T-cell (primary cell): ENCODE data around the gene TMEM178B. TPM values are rescaled to one million over a fixed set of nuclear protein-coding genes. Genes with fewer than 3 reads are reported as not detected.
"Not testable (repeated sequence)": the region's sequence is repeated elsewhere in the genome, so short reads cannot be mapped to it uniquely, and the experiment has no call there.

ENCODE experiments used
- ATAC-seq, 4 experiments: fragments of 200-7000 bp in 3 of 4; fragments of 150-1000 bp in 1 of 4; cut with Tn5 transposase; replicated peaks in 1 of 4; 1 replicate in 3 of 4; 2 replicates in 1 of 4; pipeline ENCODE4 v1.10.0; 2021; ENCODE audit warnings: moderate library complexity in 3 of 4, mild to moderate bottlenecking in 2 of 4, moderate number of reproducible peaks in 1 of 4
- CTCF ChIA-PET, 2 donors: fragments of 300-600 bp; sonication (Branson Sonifier 250); formaldehyde crosslinking; loops; one replicate each; lab custom pipeline; 2022; ENCODE audit warnings: antibody characterized with exemption in 2 of 2; lab: Charles Lee
- POLR2A ChIA-PET, 2 donors: fragments of 300-600 bp; sonication (Branson Sonifier 250); formaldehyde crosslinking; loops; one replicate each; lab custom pipeline; 2022; ENCODE audit warnings: antibody characterized with exemption in 2 of 2; lab: Charles Lee
- DNase-seq, 35 experiments: peaks; one replicate each; pipeline versions ENCODE4 v3.0.0 to v3.0.0-alpha.2; 2013 to 2023
- H3K27ac ChIP-seq: one replicate; pipeline ENCODE4 v1.5.1; 2013; ENCODE audit warnings: low read length
- H3K27me3 ChIP-seq, 2 experiments: replicated peaks in 1 of 2; 1 replicate in 1 of 2; 2 replicates in 1 of 2; pipeline versions ENCODE4 v1.6.1 to v1.7.0; 2013; ENCODE audit warnings: low read length in 1 of 2, mixed read lengths in 1 of 2; ENCODE audit not compliant: control insufficient read depth in 2 of 2, insufficient read depth in 2 of 2; ENCODE audit errors: extremely low read depth in 1 of 2
- H3K36me3 ChIP-seq, 2 donors: 1 replicate in 1 of 2; 2 replicates in 1 of 2; pipeline versions ENCODE4 v1.6.1 to v1.7.0; 2013; ENCODE audit warnings: low read length in 1 of 2; ENCODE audit not compliant: control insufficient read depth in 2 of 2, insufficient read depth in 1 of 2; ENCODE audit errors: extremely low read depth in 1 of 2
- H3K4me1 ChIP-seq, 2 experiments: 1 replicate in 1 of 2; 2 replicates in 1 of 2; pipeline versions ENCODE4 v1.6.1 to v1.7.0; 2013; ENCODE audit warnings: low read length in 2 of 2, mixed read lengths in 1 of 2; ENCODE audit not compliant: insufficient read depth in 2 of 2, control insufficient read depth in 1 of 2; ENCODE audit errors: extremely low read depth in 1 of 2
- H3K4me3 ChIP-seq, 2 donors: 1 replicate in 1 of 2; 2 replicates in 1 of 2; pipeline versions ENCODE4 v1.5.1 to v1.7.0; 2013; ENCODE audit warnings: mild to moderate bottlenecking in 2 of 2, low read length in 1 of 2, moderate library complexity in 1 of 2; ENCODE audit not compliant: control insufficient read depth in 1 of 2; ENCODE audit errors: extremely low read depth in 1 of 2
- H3K9me3 ChIP-seq: 2 replicates; pipeline ENCODE4 v1.7.0; 2013
- H3K27ac Mint-ChIP-seq, 2 donors: one replicate each; pipeline ENCODE4 v1.8.0; 2020 to 2021; ENCODE audit warnings: mild to moderate bottlenecking in 2 of 2, mixed read lengths in 2 of 2
- H3K27me3 Mint-ChIP-seq, 2 donors: one replicate each; pipeline ENCODE4 v1.8.0; 2021 to 2022; ENCODE audit warnings: mixed read lengths in 2 of 2
- H3K36me3 Mint-ChIP-seq: one replicate; pipeline ENCODE4 v1.8.0; 2021; ENCODE audit warnings: mixed read lengths
- H3K4me1 Mint-ChIP-seq, 3 donors: one replicate each; pipeline ENCODE4 v1.8.0; 2020 to 2022; ENCODE audit warnings: mixed read lengths in 3 of 3, mild to moderate bottlenecking in 1 of 3
- H3K4me3 Mint-ChIP-seq, 3 donors: one replicate each; pipeline ENCODE4 v1.8.0; 2020 to 2022; ENCODE audit warnings: mild to moderate bottlenecking in 3 of 3, mixed read lengths in 3 of 3, moderate library complexity in 3 of 3
- H3K9me3 Mint-ChIP-seq, 3 donors: one replicate each; pipeline ENCODE4 v1.8.0; 2020 to 2022; ENCODE audit warnings: mixed read lengths in 3 of 3
- WGBS: methylation state at CpG from one replicate; pipeline ENCODE4 v1.1.5; 2013; ENCODE audit warnings: missing lambda C conversion rate; ENCODE audit not compliant: insufficient coverage; 5-methylcytosine and 5-hydroxymethylcytosine counted together
- total RNA-seq, 35 experiments: library from RNA in 6 of 35; stranded (reverse) in 6 of 35; fragments of 120-200 nt in 1 of 35; gene quantifications; one replicate each; pipeline versions ENCODE4 v1.2.1 to v1.2.4 and lab custom pipeline; 2013 to 2026

Gene TMEM178B
- total RNA-seq (under 1 TPM; 0.14 to 0.86 (median 0.32) TPM), total RNA-seq (lab: John Stamatoyannopoulos, UW) (0.11 to 2.6 (median 0.59) reads per million in 29 experiments)
- total RNA-seq (2013): 0.41 TPM

GRCh38 chr7:141073641-141074161, at the start of gene TMEM178B:
Gene TMEM178B, plus strand, starts transcription at chr7:141074064.
- Histone ChIP-seq H3K27ac (no peak within 1 kb of the TSS), H3K9me3 (no peaks in the 10 kb centered on the region), H3K36me3 (no peaks in the 10 kb centered on the region), H3K4me1 (peaks cover 14 to 34% of the 10 kb centered on the region in 2 experiments), H3K4me3 (peak within 1 kb of the TSS; percentile 44 to 77), H3K27me3 (peaks cover 22 to 49% of the 10 kb centered on the region in 2 experiments)
- ATAC-seq (peak; percentile 10 to 34 (median 20)), DNase-seq (peak in 1 of 35 experiments; percentile 5)
- H3K4me1 Mint-ChIP-seq: peaks cover 24 to 36% (median 26%) of the 10 kb centered on the region in 3 donors
- ChIA-PET POLR2A (no interaction called here), CTCF (no interaction called here)
- H3K27me3 Mint-ChIP-seq: peaks cover 30 to 56% of the 10 kb centered on the region in 2 donors
- no peaks in the 10 kb centered on the region for H3K9me3 Mint-ChIP-seq
- H3K36me3 Mint-ChIP-seq: no peaks in the 10 kb centered on the region
- WGBS: under 1% methylated on average over 47 of the region's 47 CpGs
- H3K27ac Mint-ChIP-seq: no peak within 1 kb of the TSS
- peak within 1 kb of the TSS; percentile 70 to 91 (median 76) for H3K4me3 Mint-ChIP-seq

GRCh38 chr7:141024668-141025067, 49.2 kb upstream of the TMEM178B start:
- no CpG with 5 or more reads among the region's 1 CpG for WGBS
- POLR2A ChIA-PET: no interaction called here
- ATAC-seq: no peak
- Histone ChIP-seq H3K4me3 (no peak overlapping the region), H3K4me1 (no peaks in the 10 kb centered on the region), H3K27ac (no peak overlapping the region), H3K36me3 (no peaks in the 10 kb centered on the region), H3K27me3 (peaks cover 0 to 9% of the 10 kb centered on the region in 2 experiments), H3K9me3 (no peaks in the 10 kb centered on the region)
- peaks cover 7 to 19% (median 11%) of the 10 kb centered on the region in 3 donors for H3K9me3 Mint-ChIP-seq
- CTCF ChIA-PET: interaction anchor here in 1 of 2 donors (1.7 to 2.8 kb wide), 2 partner anchors 10 to 213 kb away, joined by 4 to 9 read pairs; partner anchors contain the start of gene MRPS33
- H3K4me1 Mint-ChIP-seq: peaks cover 21% of the 10 kb centered on the region in 3 donors
- H3K27ac Mint-ChIP-seq: no peak overlapping the region
- peaks cover 4 to 8% of the 10 kb centered on the region in 2 donors for H3K27me3 Mint-ChIP-seq
- peaks cover 7% of the 10 kb centered on the region for H3K36me3 Mint-ChIP-seq
- H3K4me3 Mint-ChIP-seq: no peak overlapping the region
- DNase-seq: no peak

- H3K9me3 Mint-ChIP-seq: peaks cover 7 to 19% (median 11%) of the 10 kb centered on the region in 3 donors
- H3K4me3 Mint-ChIP-seq: no peak overlapping the region
Measured at GRCh38 chr7:141027043-141027442, 46.8 kb upstream of the TMEM178B start.

GRCh38 chr7:141028767-141029166, 45.1 kb upstream of the TMEM178B start:
- Mint-ChIP-seq H3K27ac (no peak overlapping the region), H3K4me1 (peaks cover 7% of the 10 kb centered on the region in 3 donors), H3K36me3 (peaks cover 7% of the 10 kb centered on the region), H3K27me3 (peaks cover 17% of the 10 kb centered on the region in 2 donors), H3K9me3 (peaks cover 7 to 19% (median 11%) of the 10 kb centered on the region in 3 donors), H3K4me3 (no peak overlapping the region)
- POLR2A ChIA-PET: no interaction called here
- H3K36me3 ChIP-seq: no peaks in the 10 kb centered on the region
- peaks cover 0 to 18% of the 10 kb centered on the region in 2 experiments for H3K27me3 ChIP-seq
- H3K4me1 ChIP-seq: no peaks in the 10 kb centered on the region
- no CpG with 5 or more reads among the region's 3 CpGs for WGBS
- CTCF ChIA-PET: no interaction called here
- no peak overlapping the region for H3K4me3 ChIP-seq
- DNase-seq: no peak
- no peaks in the 10 kb centered on the region for H3K9me3 ChIP-seq
- no peak overlapping the region for H3K27ac ChIP-seq
- no peak for ATAC-seq

More at GRCh38 chr7:141027043-141027442, 46.8 kb upstream of the TMEM178B start:
- H3K27me3 ChIP-seq: peaks cover 0 to 13% of the 10 kb centered on the region in 2 experiments
- DNase-seq: no peak
- ChIA-PET CTCF (no interaction called here), POLR2A (no interaction called here)
- Mint-ChIP-seq H3K36me3 (peaks cover 7% of the 10 kb centered on the region), H3K4me1 (peaks cover 21% of the 10 kb centered on the region in 3 donors), H3K27me3 (peaks cover 11 to 12% of the 10 kb centered on the region in 2 donors), H3K27ac (no peak overlapping the region)
- no peak overlapping the region for H3K4me3 ChIP-seq
- H3K27ac ChIP-seq: no peak overlapping the region
- no peaks in the 10 kb centered on the region for H3K9me3 ChIP-seq
- 63% methylated on average over 3 of the region's 3 CpGs for WGBS
- no peaks in the 10 kb centered on the region for H3K4me1 ChIP-seq
- ATAC-seq: no peak
- no peaks in the 10 kb centered on the region for H3K36me3 ChIP-seq

- H3K27me3 ChIP-seq: peaks cover 0 to 12% of the 10 kb centered on the region in 2 experiments
- H3K36me3 Mint-ChIP-seq, H3K4me1 ChIP-seq, H3K9me3 Mint-ChIP-seq, H3K9me3 ChIP-seq, H3K27ac Mint-ChIP-seq, H3K4me3 Mint-ChIP-seq, H3K27ac ChIP-seq, DNase-seq, H3K4me3 ChIP-seq, ATAC-seq, POLR2A ChIA-PET, H3K36me3 ChIP-seq, CTCF ChIA-PET, H3K4me1 Mint-ChIP-seq: not testable (repeated sequence)
- whole genome bisulfite sequencing: 96% methylated on average over 10 of the region's 33 CpGs
- peaks cover 22 to 24% of the 10 kb centered on the region in 2 donors for H3K27me3 Mint-ChIP-seq
Measured at GRCh38 chr7:141032539-141033323, 41.1 kb upstream of the TMEM178B start.

GRCh38 chr7:141038100-141038499, 35.8 kb upstream of the TMEM178B start:
- ATAC-seq, H3K9me3 Mint-ChIP-seq: not testable (repeated sequence)
- WGBS: no CpG with 5 or more reads among the region's 3 CpGs

More at GRCh38 chr7:141038100-141038499, 35.8 kb upstream of the TMEM178B start:
- DNase-seq, H3K9me3 ChIP-seq, H3K27me3 ChIP-seq, H3K27ac Mint-ChIP-seq, CTCF ChIA-PET, H3K4me3 Mint-ChIP-seq, H3K36me3 ChIP-seq, H3K4me1 Mint-ChIP-seq, H3K27ac ChIP-seq, H3K4me3 ChIP-seq, H3K4me1 ChIP-seq, POLR2A ChIA-PET, H3K36me3 Mint-ChIP-seq: not testable (repeated sequence)
- H3K27me3 Mint-ChIP-seq: peaks cover 16 to 27% of the 10 kb centered on the region in 2 donors
